CD4-positive, alpha-beta T cell treated with Interleukin-4 for 1 hour (primary cell): Measurements from ENCODE around the gene CLDN5.
A peak's percentile ranks its signal among the peaks of the same experiment; 100 is the strongest.

Experiments used
- DNase-seq, 2 donors: peaks; one replicate each; pipeline ENCODE4 v3.0.0-alpha.2; 2020 to 2022

Gene CLDN5

GRCh38 chr22:19478045-19478900 lies 45.9 kb downstream of the CLDN5 start:
- DNase-seq: peak in 1 of 2 donors; percentile 18

GRCh38 chr22:19477321-19478044 lies 46.7 kb downstream of the CLDN5 start:
- DNase-seq: peak in 1 of 2 donors; percentile 43

GRCh38 chr22:19476023-19476422 lies 48.2 kb downstream of the CLDN5 start:
- DNase-seq: no peak

- DNase-seq: no peak
These were observed 50.6 kb downstream of the CLDN5 start for GRCh38 chr22:19473578-19473977.
